Lung (tissue), 12 donors: Measurements from ENCODE around the gene VEZT. TPM values are rescaled to one million over a fixed set of nuclear protein-coding genes. Genes with fewer than 3 reads are reported as not detected.
"Not testable (repeated sequence)": the region's sequence is repeated elsewhere in the genome, so short reads cannot be mapped to it uniquely, and the experiment has no call there.

Experiments
- ATAC-seq: fragments of 200-7000 bp; cut with Tn5 transposase; one replicate; pipeline ENCODE4 v1.9.1; 2020; ENCODE audit warnings: moderate number of reproducible peaks; ENCODE audit not compliant: insufficient read depth, low FRiP score
- DNase-seq, 3 donors: peaks; one replicate each; pipeline ENCODE4 v3.0.0-alpha.2; 2013 to 2017
- H3K27ac ChIP-seq, 2 donors: one replicate each; pipeline ENCODE4 v1.5.1; 2013; ENCODE audit warnings: mild to moderate bottlenecking in 2 of 2, moderate library complexity in 2 of 2, control low read depth in 1 of 2, inconsistent platforms in 1 of 2, low read depth in 1 of 2, low read length in 1 of 2
- H3K27me3 ChIP-seq, 3 donors: one replicate each; pipeline ENCODE4 v1.5.1; 2013; ENCODE audit warnings: low read length in 2 of 3; ENCODE audit not compliant: control insufficient read depth in 3 of 3, insufficient read depth in 3 of 3
- H3K36me3 ChIP-seq, 4 donors: one replicate each; pipeline ENCODE4 v1.5.1; 2013; ENCODE audit warnings: low read length in 4 of 4, mild to moderate bottlenecking in 1 of 4, moderate library complexity in 1 of 4; ENCODE audit not compliant: control insufficient read depth in 4 of 4, insufficient read depth in 4 of 4
- H3K4me1 ChIP-seq, 5 donors: one replicate each; pipeline ENCODE4 v1.5.1; 2013; ENCODE audit warnings: low read length in 5 of 5, mild to moderate bottlenecking in 2 of 5, moderate library complexity in 1 of 5; ENCODE audit not compliant: control insufficient read depth in 5 of 5, insufficient read depth in 5 of 5
- H3K4me3 ChIP-seq: one replicate; pipeline ENCODE4 v1.5.1; 2013; ENCODE audit warnings: mild to moderate bottlenecking, control low read depth, moderate library complexity
- H3K9ac ChIP-seq, 2 donors: one replicate each; pipeline ENCODE4 v1.5.1; 2013; ENCODE audit warnings: low read length in 2 of 2, control low read depth in 1 of 2; ENCODE audit not compliant: insufficient read depth in 1 of 2
- H3K9me3 ChIP-seq, 4 donors: one replicate each; pipeline ENCODE4 v1.5.1; 2013; ENCODE audit warnings: low read length in 3 of 4, mild to moderate bottlenecking in 1 of 4, moderate library complexity in 1 of 4; ENCODE audit not compliant: control insufficient read depth in 4 of 4, insufficient read depth in 3 of 4
- WGBS, 2 donors: extraction: QIAGEN DNeasy Blood & Tissue Kit; methylation state at CpG; one replicate each; pipeline ENCODE4 v1.1.7; 2013; 5-methylcytosine and 5-hydroxymethylcytosine counted together
- polyA plus RNA-seq, 2 donors: library from polyadenylated mRNA; stranded (reverse); fragments of 200-250 nt; gene quantifications; one replicate each; pipeline ENCODE4 v1.2.1, GENCODE V29; 2013
- total RNA-seq, 2 donors: library from RNA; depleted of rRNA in 1 of 2; stranded (reverse); fragments of >200 nt in 1 of 2; gene quantifications; one replicate each; pipeline ENCODE4 v1.2.1, GENCODE V29; 2014 to 2021
- TF ChIP-seq, protein P1 (sequence below): IDR thresholded peaks from 2 replicates; pipeline ENCODE4 v1.5.1; 2012; ENCODE audit warnings: mild to moderate bottlenecking; ENCODE audit errors: control extremely low read depth, extremely low read depth
- donor health status: control.
- donor health status: control.
- donor health status: Bipolar disorder and iron deficiency.
- donor health status: healthy.
- donor health status: DM: yes; HTN: yes; CAD: no.

The VEZT gene
- total and polyA plus RNA-seq, 4 donors = 28.6 to 144 (median 47.3) TPM

- TF ChIP-seq, protein P1, sequence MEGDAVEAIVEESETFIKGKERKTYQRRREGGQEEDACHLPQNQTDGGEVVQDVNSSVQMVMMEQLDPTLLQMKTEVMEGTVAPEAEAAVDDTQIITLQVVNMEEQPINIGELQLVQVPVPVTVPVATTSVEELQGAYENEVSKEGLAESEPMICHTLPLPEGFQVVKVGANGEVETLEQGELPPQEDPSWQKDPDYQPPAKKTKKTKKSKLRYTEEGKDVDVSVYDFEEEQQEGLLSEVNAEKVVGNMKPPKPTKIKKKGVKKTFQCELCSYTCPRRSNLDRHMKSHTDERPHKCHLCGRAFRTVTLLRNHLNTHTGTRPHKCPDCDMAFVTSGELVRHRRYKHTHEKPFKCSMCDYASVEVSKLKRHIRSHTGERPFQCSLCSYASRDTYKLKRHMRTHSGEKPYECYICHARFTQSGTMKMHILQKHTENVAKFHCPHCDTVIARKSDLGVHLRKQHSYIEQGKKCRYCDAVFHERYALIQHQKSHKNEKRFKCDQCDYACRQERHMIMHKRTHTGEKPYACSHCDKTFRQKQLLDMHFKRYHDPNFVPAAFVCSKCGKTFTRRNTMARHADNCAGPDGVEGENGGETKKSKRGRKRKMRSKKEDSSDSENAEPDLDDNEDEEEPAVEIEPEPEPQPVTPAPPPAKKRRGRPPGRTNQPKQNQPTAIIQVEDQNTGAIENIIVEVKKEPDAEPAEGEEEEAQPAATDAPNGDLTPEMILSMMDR = no peak
- DNase-seq (peak in 2 of 3 donors; percentile 38 to 42), ATAC-seq (no peak)
- WGBS, 2 donors = 47 to 57% methylated on average over 2 of the region's 2 CpGs
- Histone ChIP-seq H3K27ac (no peak overlapping the region), H3K36me3 (no peaks in the 10 kb centered on the region), H3K9ac (no peak overlapping the region), H3K4me1 (peaks cover 0 to 18% (median 4%) of the 10 kb centered on the region in 5 donors), H3K27me3 (no peaks in the 10 kb centered on the region), H3K9me3 (no peaks in the 10 kb centered on the region), H3K4me3 (no peak overlapping the region)
Observed at GRCh38 chr12:95231190-95231589, 13.6 kb downstream of the VEZT start.

DNA sequence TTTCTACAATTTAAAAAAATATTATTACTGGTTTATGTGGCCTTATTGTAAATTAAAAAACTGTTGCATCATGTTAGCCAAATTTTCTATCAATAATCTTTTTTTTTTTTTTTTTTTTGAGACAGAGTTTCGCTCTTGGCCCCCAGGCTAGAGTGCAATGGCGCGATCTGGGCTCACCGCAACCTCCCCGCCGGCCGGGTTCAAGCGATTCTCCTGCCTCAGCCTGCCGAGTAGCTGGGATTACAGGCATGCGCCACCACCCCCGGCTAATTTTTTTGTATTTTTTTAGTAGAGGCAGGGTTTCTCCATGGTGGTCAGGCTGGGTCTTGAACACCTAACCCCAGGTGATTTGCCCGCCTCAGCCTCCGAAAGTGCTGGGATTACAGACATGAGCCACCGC, 16.6 kb downstream of the VEZT start:
- 98 to 99% methylated on average over 14 of the region's 14 CpGs for whole genome bisulfite sequencing, 2 donors
- H3K4me3 ChIP-seq, H3K27me3 ChIP-seq, H3K36me3 ChIP-seq, DNase-seq, H3K9ac ChIP-seq, H3K9me3 ChIP-seq, H3K27ac ChIP-seq, ATAC-seq: not testable (repeated sequence)
- peaks cover 0 to 12% (median 4%) of the 10 kb centered on the region in 5 donors for H3K4me1 ChIP-seq

- not testable (repeated sequence) for DNase-seq, H3K27ac ChIP-seq, ATAC-seq, H3K27me3 ChIP-seq, H3K9ac ChIP-seq, H3K36me3 ChIP-seq, H3K4me3 ChIP-seq, H3K9me3 ChIP-seq
- WGBS, 2 donors = 95% methylated on average over 14 to 31 of the region's 31 CpGs
- H3K4me1 ChIP-seq = peaks cover 0 to 10% (median 2%) of the 10 kb centered on the region in 5 donors
Observed at GRCh38 chr12:95235621-95236020, 18.0 kb downstream of the VEZT start.

GRCh38 chr12:95237315-95237714, 19.7 kb downstream of the VEZT start:
- WGBS, 2 donors = 56 to 67% methylated on average over 1 of the region's 1 CpG
- Histone ChIP-seq H3K4me1 (peaks cover 0 to 8% (median 0%) of the 10 kb centered on the region in 5 donors), H3K27me3 (no peaks in the 10 kb centered on the region), H3K9ac (no peak overlapping the region), H3K36me3 (peaks cover 0 to 2% (median 0%) of the 10 kb centered on the region in 4 donors), H3K9me3 (no peaks in the 10 kb centered on the region), H3K4me3 (no peak overlapping the region), H3K27ac (no peak overlapping the region)
- ATAC-seq (no peak), DNase-seq (no peak)
- TF ChIP-seq, protein P1 = no peak
